Measurements from ENCODE around the gene C11orf24.
A peak's percentile ranks its signal among the peaks of the same experiment; 100 is the strongest.

GRCh38 chr11:68257477-68258362 lies 14.1 kb downstream of the C11orf24 start:
- TF ChIP-seq CTCF (IDR thresholded peaks at IDR 0.05) (peak; percentile 79), MAX (CRISPR knock-in tag; IDR thresholded peaks at IDR 0.05) (peak; percentile 98), FOXJ3 (CRISPR knock-in tag; IDR thresholded peaks at IDR 0.05; ENCODE audit: borderline replicate concordance) (no peak), TEAD4 (CRISPR knock-in tag; IDR thresholded peaks at IDR 0.05) (no peak), SP1 (CRISPR knock-in tag; conservative IDR thresholded peaks at IDR 0.05) (no peak), ATF3 (CRISPR knock-in tag; conservative IDR thresholded peaks at IDR 0.05) (no peak), ZNF138 (CRISPR knock-in tag; conservative IDR thresholded peaks at IDR 0.05) (no peak), TP53 (CRISPR knock-in tag; IDR thresholded peaks at IDR 0.05) (no peak), FOXK1 (CRISPR knock-in tag; IDR thresholded peaks at IDR 0.05) (no peak), KAT7 (CRISPR knock-in tag; IDR thresholded peaks at IDR 0.05; ENCODE audit: borderline replicate concordance) (no peak), NR2C2 (CRISPR knock-in tag; IDR thresholded peaks at IDR 0.05) (no peak), NFE2L1 (CRISPR knock-in tag; IDR thresholded peaks at IDR 0.05) (0 out of 2 replicates have a peak, but pooled peaks have one; percentile 46)
- TF ChIP-seq, protein P1, sequence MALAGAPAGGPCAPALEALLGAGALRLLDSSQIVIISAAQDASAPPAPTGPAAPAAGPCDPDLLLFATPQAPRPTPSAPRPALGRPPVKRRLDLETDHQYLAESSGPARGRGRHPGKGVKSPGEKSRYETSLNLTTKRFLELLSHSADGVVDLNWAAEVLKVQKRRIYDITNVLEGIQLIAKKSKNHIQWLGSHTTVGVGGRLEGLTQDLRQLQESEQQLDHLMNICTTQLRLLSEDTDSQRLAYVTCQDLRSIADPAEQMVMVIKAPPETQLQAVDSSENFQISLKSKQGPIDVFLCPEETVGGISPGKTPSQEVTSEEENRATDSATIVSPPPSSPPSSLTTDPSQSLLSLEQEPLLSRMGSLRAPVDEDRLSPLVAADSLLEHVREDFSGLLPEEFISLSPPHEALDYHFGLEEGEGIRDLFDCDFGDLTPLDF (CRISPR knock-in tag; IDR thresholded peaks at IDR 0.05) = no peak
- TF ChIP-seq, protein P2, sequence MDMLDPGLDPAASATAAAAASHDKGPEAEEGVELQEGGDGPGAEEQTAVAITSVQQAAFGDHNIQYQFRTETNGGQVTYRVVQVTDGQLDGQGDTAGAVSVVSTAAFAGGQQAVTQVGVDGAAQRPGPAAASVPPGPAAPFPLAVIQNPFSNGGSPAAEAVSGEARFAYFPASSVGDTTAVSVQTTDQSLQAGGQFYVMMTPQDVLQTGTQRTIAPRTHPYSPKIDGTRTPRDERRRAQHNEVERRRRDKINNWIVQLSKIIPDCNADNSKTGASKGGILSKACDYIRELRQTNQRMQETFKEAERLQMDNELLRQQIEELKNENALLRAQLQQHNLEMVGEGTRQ (CRISPR knock-in tag; IDR thresholded peaks at IDR 0.05) = no peak

Data from WTC11 (cell line).